Urinary bladder (tissue), 4 donors: ENCODE results near the gene COLEC12. TPM values are rescaled to one million over a fixed set of nuclear protein-coding genes. Genes with fewer than 3 reads are reported as not detected.

Experiments
- DNase-seq: peaks from one replicate; pipeline ENCODE4 v3.0.0-alpha.2; 2015; ENCODE audit errors: extremely low spot score
- H3K27ac ChIP-seq: one replicate; pipeline ENCODE4 v1.5.1; 2013; ENCODE audit warnings: low read depth, mild to moderate bottlenecking, moderate library complexity
- H3K36me3 ChIP-seq: one replicate; pipeline ENCODE4 v1.6.1; 2013; ENCODE audit warnings: mild to moderate bottlenecking, moderate library complexity; ENCODE audit not compliant: insufficient read depth
- H3K4me1 ChIP-seq: one replicate; pipeline ENCODE4 v1.6.1; 2013; ENCODE audit warnings: mild to moderate bottlenecking, moderate library complexity; ENCODE audit not compliant: insufficient read depth
- H3K4me3 ChIP-seq: one replicate; pipeline ENCODE4 v1.5.1; 2013; ENCODE audit warnings: low read depth, low read length
- WGBS: extraction: QIAGEN DNeasy Blood & Tissue Kit; methylation state at CpG from one replicate; pipeline ENCODE4 v1.1.7; 2013; 5-methylcytosine and 5-hydroxymethylcytosine counted together
- polyA plus RNA-seq: library from polyadenylated mRNA; stranded (reverse); fragments of 200-250 nt; gene quantifications from one replicate; pipeline ENCODE4 v1.2.3, GENCODE V29; 2013
- total RNA-seq: library from RNA; depleted of rRNA; stranded (reverse); fragments of >200 nt; gene quantifications from one replicate; pipeline ENCODE4 v1.2.3, GENCODE V29; 2014
- donor health status: healthy with polysubstance abuse.
- donor health status: healthy.

Gene COLEC12
- total and polyA plus RNA-seq, 2 donors = 31.9 to 92.7 TPM

- Histone ChIP-seq H3K4me1 (no peaks in the 10 kb centered on the region), H3K36me3 (no peaks in the 10 kb centered on the region), H3K27ac (no peak overlapping the region), H3K4me3 (no peak overlapping the region)
- 34% methylated on average over 2 of the region's 2 CpGs for WGBS
- DNase-seq = no peak
Observed at GRCh38 chr18:364256-364826, 136.2 kb downstream of the COLEC12 start.

- Histone ChIP-seq H3K4me1 (no peaks in the 10 kb centered on the region), H3K27ac (no peak overlapping the region), H3K4me3 (no peak overlapping the region), H3K36me3 (no peaks in the 10 kb centered on the region)
- DNase-seq = no peak
- 45% methylated on average over 11 of the region's 11 CpGs for WGBS
Observed at GRCh38 chr18:363301-364085, 137.0 kb downstream of the COLEC12 start.

GRCh38 chr18:362311-363290 is 137.9 kb downstream of the COLEC12 start:
- no peaks in the 10 kb centered on the region for H3K4me1 ChIP-seq
- no peak for DNase-seq
- no peaks in the 10 kb centered on the region for H3K36me3 ChIP-seq
- 45% methylated on average over 12 of the region's 12 CpGs for WGBS
- H3K27ac ChIP-seq = no peak overlapping the region
- H3K4me3 ChIP-seq = no peak overlapping the region

GRCh38 chr18:361941-362310 is 138.6 kb downstream of the COLEC12 start:
- no peak overlapping the region for H3K4me3 ChIP-seq
- H3K27ac ChIP-seq = no peak overlapping the region
- H3K36me3 ChIP-seq = no peaks in the 10 kb centered on the region
- 51% methylated on average over 7 of the region's 7 CpGs for WGBS
- no peak for DNase-seq
- H3K4me1 ChIP-seq = no peaks in the 10 kb centered on the region

- Histone ChIP-seq H3K27ac (no peak overlapping the region), H3K4me1 (no peaks in the 10 kb centered on the region), H3K4me3 (no peak overlapping the region), H3K36me3 (no peaks in the 10 kb centered on the region)
- DNase-seq = no peak
- 95% methylated on average over 7 of the region's 7 CpGs for WGBS
Observed at GRCh38 chr18:361100-361732, 139.3 kb downstream of the COLEC12 start.

- no peak overlapping the region for H3K27ac ChIP-seq
- H3K4me1 ChIP-seq = no peaks in the 10 kb centered on the region
- 83% methylated on average over 2 of the region's 2 CpGs for WGBS
- no peaks in the 10 kb centered on the region for H3K36me3 ChIP-seq
- no peak for DNase-seq
- H3K4me3 ChIP-seq = no peak overlapping the region
Observed at GRCh38 chr18:360676-361075, 139.8 kb downstream of the COLEC12 start.

- H3K27ac ChIP-seq = no peak overlapping the region
- H3K4me3 ChIP-seq = no peak overlapping the region
- H3K4me1 ChIP-seq = no peaks in the 10 kb centered on the region
- 29% methylated on average over 2 of the region's 2 CpGs for WGBS
- H3K36me3 ChIP-seq = no peaks in the 10 kb centered on the region
- no peak for DNase-seq
Observed at GRCh38 chr18:356778-357177, 143.7 kb downstream of the COLEC12 start.

GRCh38 chr18:355678-356077 is 144.8 kb downstream of the COLEC12 start:
- Histone ChIP-seq H3K4me3 (no peak overlapping the region), H3K27ac (no peak overlapping the region), H3K4me1 (no peaks in the 10 kb centered on the region), H3K36me3 (no peaks in the 10 kb centered on the region)
- 47% methylated on average over 4 of the region's 4 CpGs for WGBS
- no peak for DNase-seq

- H3K4me3 ChIP-seq = no peak overlapping the region
- no peak for DNase-seq
- H3K4me1 ChIP-seq = no peaks in the 10 kb centered on the region
- no peaks in the 10 kb centered on the region for H3K36me3 ChIP-seq
- no peak overlapping the region for H3K27ac ChIP-seq
- WGBS = 64% methylated on average over 3 of the region's 3 CpGs
Observed at GRCh38 chr18:354471-354870, 146.0 kb downstream of the COLEC12 start.

- no peaks in the 10 kb centered on the region for H3K36me3 ChIP-seq
- WGBS = 67% methylated on average over 4 of the region's 4 CpGs
- H3K4me3 ChIP-seq = no peak overlapping the region
- no peak for DNase-seq
- H3K27ac ChIP-seq = no peak overlapping the region
- H3K4me1 ChIP-seq = no peaks in the 10 kb centered on the region
Observed at GRCh38 chr18:354003-354402, 146.5 kb downstream of the COLEC12 start.

- no peak for DNase-seq
- 74% methylated on average over 3 of the region's 3 CpGs for WGBS
- Histone ChIP-seq H3K36me3 (no peaks in the 10 kb centered on the region), H3K4me1 (no peaks in the 10 kb centered on the region), H3K4me3 (no peak overlapping the region), H3K27ac (no peak overlapping the region)
Observed at GRCh38 chr18:352438-352837, 148.1 kb downstream of the COLEC12 start.

- Histone ChIP-seq H3K36me3 (no peaks in the 10 kb centered on the region), H3K27ac (no peak overlapping the region), H3K4me1 (no peaks in the 10 kb centered on the region), H3K4me3 (no peak overlapping the region)
- WGBS = 85% methylated on average over 6 of the region's 6 CpGs
- DNase-seq = no peak
Observed at GRCh38 chr18:350953-351572, 149.4 kb downstream of the COLEC12 start.

- DNase-seq = no peak
- Histone ChIP-seq H3K27ac (no peak overlapping the region), H3K4me3 (no peak overlapping the region), H3K36me3 (no peaks in the 10 kb centered on the region), H3K4me1 (no peaks in the 10 kb centered on the region)
- WGBS = 89% methylated on average over 10 of the region's 10 CpGs
Observed at GRCh38 chr18:346600-346999, 153.9 kb downstream of the COLEC12 start.
